HEK293 (cell line): Measurements from ENCODE around the gene CCDC144A.
"Not testable (repeated sequence)": the region's sequence is repeated elsewhere in the genome, so short reads cannot be mapped to it uniquely, and the experiment has no call there.

Source experiments
- CTCF ChIA-PET: fragments of 350-600 bp; formaldehyde crosslinking; extraction: SDS; loops from one replicate; lab custom pipeline; 2021; ENCODE audit warnings: antibody characterized with exemption; lab: Yijun Ruan, JAX
- POLR2A ChIA-PET: fragments of 300-600 bp; formaldehyde crosslinking; extraction: SDS; loops from one replicate; lab custom pipeline; 2020; ENCODE audit warnings: antibody characterized with exemption, inconsistent platforms; lab: Yijun Ruan, JAX
- H3K27ac ChIP-seq: fragments of 200-500 bp; sonication (Bioruptor generic); 2 replicates; pipeline ENCODE4 v1.5.1; 2014; ENCODE audit warnings: low read depth, low read length, control low read depth, inconsistent platforms; ENCODE audit errors: extremely low read depth
- H3K36me3 ChIP-seq, 2 experiments: fragments of 200-500 bp in 1 of 2; sonication (Bioruptor generic) in 1 of 2; 1 replicate in 1 of 2; 2 replicates in 1 of 2; pipeline ENCODE4 v1.5.1; 2014 to 2017; ENCODE audit warnings: inconsistent platforms in 2 of 2, low read length in 2 of 2; ENCODE audit not compliant: control insufficient read depth in 2 of 2, insufficient read depth in 1 of 2
- H3K4me1 ChIP-seq: fragments of 200-500 bp; sonication (Bioruptor generic); 2 replicates; pipeline ENCODE4 v1.5.1; 2014; ENCODE audit warnings: mild to moderate bottlenecking, low read length, inconsistent platforms; ENCODE audit not compliant: control insufficient read depth, insufficient read depth
- H3K4me3 ChIP-seq: 2 replicates; pipeline ENCODE4 v1.5.1; 2011; ENCODE audit warnings: low read depth, mild to moderate bottlenecking, control low read depth, low read length, moderate library complexity
- H3K9me3 ChIP-seq: fragments of 200-500 bp; sonication (Bioruptor generic); 2 replicates; pipeline ENCODE4 v1.5.1; 2014; ENCODE audit warnings: low read depth, low read length, inconsistent platforms; ENCODE audit not compliant: control insufficient read depth, insufficient read depth
- ZNF211 ChIP-seq: fragments of 450-650 bp; formaldehyde crosslinking; IDR thresholded peaks from 2 replicates; pipeline ENCODE4 v1.5.1; 2016; ENCODE audit warnings: low read depth, missing biosample characterization, missing genetic modification characterization
- ZNF654 ChIP-seq: fragments of 450-650 bp; formaldehyde crosslinking; IDR thresholded peaks from 2 replicates; pipeline ENCODE4 v1.5.1; 2016; ENCODE audit warnings: low read depth, missing biosample characterization, missing genetic modification characterization

CCDC144A gene

GRCh38 chr17:16750515-16750914 lies 60.5 kb downstream of the CCDC144A start:
- H3K27ac ChIP-seq, H3K9me3 ChIP-seq, H3K36me3 ChIP-seq, H3K4me3 ChIP-seq, CTCF ChIA-PET, POLR2A ChIA-PET, H3K4me1 ChIP-seq: not testable (repeated sequence)

- POLR2A ChIA-PET, CTCF ChIA-PET, H3K36me3 ChIP-seq, H3K27ac ChIP-seq, H3K4me1 ChIP-seq, H3K4me3 ChIP-seq, H3K9me3 ChIP-seq: not testable (repeated sequence)
- TF ChIP-seq ZNF654 (peak; percentile 36), ZNF211 (peak; percentile 56; the same call in 1 of the 2 replicates)
Measured at GRCh38 chr17:16751224-16751923, 61.3 kb downstream of the CCDC144A start.

- H3K9me3 ChIP-seq, CTCF ChIA-PET, H3K4me3 ChIP-seq, H3K36me3 ChIP-seq, H3K27ac ChIP-seq, H3K4me1 ChIP-seq, POLR2A ChIA-PET: not testable (repeated sequence)
Measured at GRCh38 chr17:16751924-16752287, 61.9 kb downstream of the CCDC144A start.

- H3K4me1 ChIP-seq, POLR2A ChIA-PET: not testable (repeated sequence)
Measured at GRCh38 chr17:16757520-16757919, 67.5 kb downstream of the CCDC144A start.

GRCh38 chr17:16758177-16758576 lies 68.1 kb downstream of the CCDC144A start:
- H3K36me3 ChIP-seq, H3K4me1 ChIP-seq, H3K27ac ChIP-seq, H3K4me3 ChIP-seq, H3K9me3 ChIP-seq, POLR2A ChIA-PET, CTCF ChIA-PET: not testable (repeated sequence)

More at GRCh38 chr17:16757520-16757919, 67.5 kb downstream of the CCDC144A start:
- H3K9me3 ChIP-seq, H3K36me3 ChIP-seq, CTCF ChIA-PET, H3K27ac ChIP-seq, H3K4me3 ChIP-seq: not testable (repeated sequence)

- H3K4me3 ChIP-seq, H3K4me1 ChIP-seq, POLR2A ChIA-PET, H3K36me3 ChIP-seq, H3K27ac ChIP-seq, CTCF ChIA-PET, H3K9me3 ChIP-seq: not testable (repeated sequence)
Measured at GRCh38 chr17:16768290-16769175, 78.5 kb downstream of the CCDC144A start.

GRCh38 chr17:16772394-16773145 lies 82.5 kb downstream of the CCDC144A start:
- H3K9me3 ChIP-seq, CTCF ChIA-PET, H3K36me3 ChIP-seq, H3K4me3 ChIP-seq, H3K4me1 ChIP-seq, H3K27ac ChIP-seq, POLR2A ChIA-PET: not testable (repeated sequence)

- H3K4me1 ChIP-seq, H3K27ac ChIP-seq, H3K9me3 ChIP-seq, H3K4me3 ChIP-seq, CTCF ChIA-PET, H3K36me3 ChIP-seq, POLR2A ChIA-PET: not testable (repeated sequence)
Measured at GRCh38 chr17:16773146-16773522, 83.1 kb downstream of the CCDC144A start.

- H3K9me3 ChIP-seq, CTCF ChIA-PET: not testable (repeated sequence)
Measured at GRCh38 chr17:16787851-16788250, 97.8 kb downstream of the CCDC144A start.

GRCh38 chr17:16788889-16789536 lies 99.0 kb downstream of the CCDC144A start:
- CTCF ChIA-PET, H3K4me1 ChIP-seq, H3K36me3 ChIP-seq, H3K4me3 ChIP-seq, H3K27ac ChIP-seq, POLR2A ChIA-PET, H3K9me3 ChIP-seq: not testable (repeated sequence)

More at GRCh38 chr17:16787851-16788250, 97.8 kb downstream of the CCDC144A start:
- H3K4me1 ChIP-seq, POLR2A ChIA-PET, H3K36me3 ChIP-seq, H3K4me3 ChIP-seq, H3K27ac ChIP-seq: not testable (repeated sequence)
